GM13976 (cell line): ENCODE measurements around the gene UMAD1.

Experiments used
- DNase-seq: peaks from one replicate; pipeline ENCODE4 v3.0.0; 2012; ENCODE audit warnings: low spot score
- in situ Hi-C: fragments of 300-500 bp; cut with MboI; formaldehyde crosslinking; loops from one replicate; pipeline ENCODE4 v1.12.0; 2022; ENCODE audit warnings: low sequenced_read_pairs, mixed read lengths, inconsistent platforms; ENCODE audit not compliant: unreplicated experiment
- TF ChIP-seq, protein P1 (sequence below): IDR thresholded peaks from 2 replicates; pipeline ENCODE4 v1.5.1; 2012; ENCODE audit warnings: borderline replicate concordance, mild to moderate bottlenecking; ENCODE audit not compliant: insufficient read depth; ENCODE audit errors: extremely low read depth, missing control alignments, control extremely low read depth

UMAD1 gene

DNA sequence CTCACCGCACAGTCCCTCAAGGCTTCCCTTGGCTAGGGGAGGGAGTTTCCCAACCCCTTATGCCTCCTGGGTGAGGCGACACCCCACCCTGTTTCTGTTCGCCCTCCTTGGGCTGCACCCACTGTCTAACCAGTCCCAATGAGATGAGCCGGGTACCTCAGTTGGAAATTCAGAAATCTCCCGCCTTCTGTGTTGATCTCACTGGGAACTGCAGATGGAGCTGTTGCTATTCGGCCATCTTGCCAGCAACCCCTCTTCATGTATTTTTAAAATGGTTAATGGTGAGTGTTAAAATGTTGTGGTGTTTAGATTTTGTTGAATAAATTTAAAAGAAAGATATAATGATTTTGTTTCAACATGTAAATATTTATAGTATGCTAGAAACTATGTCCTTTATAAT is 22.0 kb downstream of the UMAD1 start:
- TF ChIP-seq, protein P1, sequence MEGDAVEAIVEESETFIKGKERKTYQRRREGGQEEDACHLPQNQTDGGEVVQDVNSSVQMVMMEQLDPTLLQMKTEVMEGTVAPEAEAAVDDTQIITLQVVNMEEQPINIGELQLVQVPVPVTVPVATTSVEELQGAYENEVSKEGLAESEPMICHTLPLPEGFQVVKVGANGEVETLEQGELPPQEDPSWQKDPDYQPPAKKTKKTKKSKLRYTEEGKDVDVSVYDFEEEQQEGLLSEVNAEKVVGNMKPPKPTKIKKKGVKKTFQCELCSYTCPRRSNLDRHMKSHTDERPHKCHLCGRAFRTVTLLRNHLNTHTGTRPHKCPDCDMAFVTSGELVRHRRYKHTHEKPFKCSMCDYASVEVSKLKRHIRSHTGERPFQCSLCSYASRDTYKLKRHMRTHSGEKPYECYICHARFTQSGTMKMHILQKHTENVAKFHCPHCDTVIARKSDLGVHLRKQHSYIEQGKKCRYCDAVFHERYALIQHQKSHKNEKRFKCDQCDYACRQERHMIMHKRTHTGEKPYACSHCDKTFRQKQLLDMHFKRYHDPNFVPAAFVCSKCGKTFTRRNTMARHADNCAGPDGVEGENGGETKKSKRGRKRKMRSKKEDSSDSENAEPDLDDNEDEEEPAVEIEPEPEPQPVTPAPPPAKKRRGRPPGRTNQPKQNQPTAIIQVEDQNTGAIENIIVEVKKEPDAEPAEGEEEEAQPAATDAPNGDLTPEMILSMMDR: no peak
- DNase-seq: no peak
- in situ Hi-C loops: loop anchor here (25.0 kb wide), 1 partner anchor 550 kb away; no protein-coding TSS in a partner anchor

DNA sequence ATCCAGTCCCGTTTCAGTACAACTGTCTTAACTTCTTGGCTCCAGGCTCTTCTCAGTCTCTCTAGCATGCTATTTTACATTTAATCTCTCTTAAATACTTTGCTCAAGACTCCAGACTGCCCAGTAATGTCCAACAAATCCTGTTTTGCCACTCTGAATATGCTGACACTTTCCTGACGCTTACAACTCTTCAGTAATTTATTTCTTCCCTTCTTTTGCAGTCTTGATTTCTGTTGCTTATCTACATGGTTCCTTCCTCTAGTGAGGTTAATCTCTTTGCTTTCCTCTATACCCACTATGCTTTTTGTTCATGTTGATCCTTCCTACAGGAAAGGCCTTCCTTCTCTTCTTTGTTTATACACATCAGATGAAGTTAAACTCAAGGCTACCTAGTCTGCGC is 23.7 kb downstream of the UMAD1 start:
- in situ Hi-C loops: loop anchor here (25.0 kb wide), 1 partner anchor 548 kb away; no protein-coding TSS in a partner anchor
- TF ChIP-seq, protein P1: no peak
- DNase-seq: no peak

DNA sequence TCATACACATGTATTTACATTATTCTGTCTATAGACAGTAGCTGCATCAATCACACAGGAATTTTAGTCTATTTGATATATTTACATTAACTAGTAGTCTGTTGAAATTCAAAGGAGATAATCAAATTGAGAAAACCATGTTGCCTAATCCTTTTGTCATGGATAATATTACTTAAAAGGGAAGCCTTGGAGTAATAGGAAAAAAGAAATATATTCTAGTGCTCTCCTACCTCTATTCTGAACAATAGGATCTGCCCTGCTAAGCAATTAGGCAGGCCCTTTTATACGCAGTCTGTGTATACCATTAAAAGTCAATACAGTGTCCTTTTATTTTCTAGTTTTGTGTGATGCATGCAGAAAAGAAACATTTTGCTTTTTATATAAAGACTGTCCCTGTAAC is 24.5 kb downstream of the UMAD1 start:
- TF ChIP-seq, protein P1: no peak
- DNase-seq: no peak
- in situ Hi-C loops: loop anchor here (25.0 kb wide), 1 partner anchor 547 kb away; no protein-coding TSS in a partner anchor

DNA sequence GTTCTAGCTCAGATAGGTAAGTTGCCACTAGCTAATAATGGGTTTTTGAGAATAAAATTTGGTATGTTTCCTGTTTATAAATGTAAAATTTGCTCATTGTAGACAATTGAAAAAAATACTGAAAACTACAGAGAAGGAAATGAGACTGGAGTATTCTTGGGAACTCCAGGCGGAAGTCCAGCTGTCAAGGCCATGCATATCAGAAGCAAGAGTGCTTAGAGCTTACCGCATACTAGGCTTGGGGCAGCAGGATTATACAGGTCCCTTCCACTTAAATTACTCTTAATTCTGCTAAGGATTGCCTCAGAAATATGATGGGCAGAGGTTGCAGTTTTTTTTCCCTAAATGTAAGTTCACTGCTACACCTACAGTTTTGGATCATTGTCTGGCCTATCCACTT is 26.6 kb downstream of the UMAD1 start:
- TF ChIP-seq, protein P1: no peak
- no peak for DNase-seq
- in situ Hi-C loops: loop anchor here (25.0 kb wide), 1 partner anchor 545 kb away; no protein-coding TSS in a partner anchor

DNA sequence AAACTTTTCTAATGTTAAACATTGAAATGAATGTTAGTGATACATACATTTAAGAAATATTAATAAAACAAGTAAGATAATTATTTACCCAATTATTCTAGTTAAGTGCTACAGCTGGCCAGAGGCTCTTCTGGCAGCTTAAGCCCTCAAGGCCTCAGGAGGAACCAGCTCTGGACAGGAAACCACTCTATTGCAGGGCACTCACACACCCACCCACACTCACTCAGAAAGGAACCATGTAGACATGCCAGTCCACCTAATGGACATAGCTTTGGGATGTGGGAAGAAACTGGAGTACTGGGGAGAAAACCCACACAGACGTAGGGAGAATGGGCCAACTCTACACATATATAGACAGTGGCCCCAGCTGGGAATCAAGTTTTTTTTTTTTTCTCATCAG is 28.2 kb downstream of the UMAD1 start:
- TF ChIP-seq, protein P1: no peak
- DNase-seq: no peak
- in situ Hi-C loops: loop anchor here (25.0 kb wide), 1 partner anchor 544 kb away; no protein-coding TSS in a partner anchor

DNA sequence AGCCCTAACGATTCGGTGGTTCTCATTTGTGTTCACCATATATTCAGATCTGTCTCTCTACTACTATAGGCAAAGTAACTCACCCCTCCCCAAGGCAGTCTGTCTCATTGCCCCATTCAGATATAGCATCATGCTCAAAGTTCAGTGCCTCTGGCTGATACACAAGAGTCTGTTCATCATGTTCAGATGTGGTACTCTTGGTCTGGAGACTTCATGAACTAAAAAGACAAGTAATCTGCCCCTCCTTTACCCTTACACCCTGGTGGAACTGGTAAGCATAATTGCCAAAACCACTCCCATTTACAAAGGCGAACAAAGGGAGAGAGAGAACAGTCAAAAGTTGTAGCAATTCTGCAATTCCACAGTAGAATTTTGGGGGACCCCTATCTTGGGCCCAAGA is 29.9 kb downstream of the UMAD1 start:
- in situ Hi-C loops: loop anchor here (25.0 kb wide), 1 partner anchor 542 kb away; no protein-coding TSS in a partner anchor
- TF ChIP-seq, protein P1: no peak
- DNase-seq: no peak

DNA sequence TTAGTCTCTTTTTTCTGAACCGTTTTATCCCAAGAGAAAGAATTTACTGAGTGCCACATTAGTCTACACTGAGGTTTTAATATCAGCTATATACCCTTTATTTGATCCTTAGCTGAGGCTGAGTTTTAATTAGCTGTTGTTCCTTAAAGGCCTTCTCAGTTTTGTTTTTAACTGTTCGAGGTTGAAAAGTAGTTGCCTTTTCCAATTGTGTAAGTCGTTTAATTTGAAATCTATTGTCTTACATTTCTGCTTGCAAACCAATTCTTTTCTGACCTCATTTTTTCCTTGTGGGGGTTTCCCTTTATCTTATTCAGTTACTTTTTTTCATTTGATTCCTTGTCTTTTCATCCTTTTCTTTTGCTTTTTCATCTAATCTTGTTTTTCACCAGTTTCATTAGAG is 30.8 kb downstream of the UMAD1 start:
- TF ChIP-seq, protein P1: no peak
- in situ Hi-C loops: loop anchor here (25.0 kb wide), 1 partner anchor 541 kb away; no protein-coding TSS in a partner anchor
- no peak for DNase-seq
